HepG2 (cell line): ENCODE measurements around the gene DNAJC5. TPM values are rescaled to one million over a fixed set of nuclear protein-coding genes. Genes with fewer than 3 reads are reported as not detected.

Source experiments
- ATAC-seq: fragments of 200-7000 bp; cut with Tn5 transposase; 3 replicates; pipeline ENCODE4 v1.9.1; 2020; ENCODE audit warnings: mild to moderate bottlenecking, moderate library complexity
- BruUV-seq: library from RNA; stranded (reverse); fragments of 400-500 nt; replicated peaks from 2 replicates; lab custom pipeline; 2021; lab: Mats Ljungman, UMichigan
- CTCF ChIA-PET: fragments of 300-600 bp; formaldehyde crosslinking; extraction: SDS; loops from one replicate; lab custom pipeline; 2021; ENCODE audit warnings: low total read pairs, inconsistent platforms, low intra/inter-chr PET ratio; lab: Yijun Ruan, JAX
- POLR2A ChIA-PET: fragments of 350-600 bp; sonication (Branson Sonifier 250); formaldehyde crosslinking; loops from one replicate; lab custom pipeline; 2020; ENCODE audit warnings: antibody characterized with exemption, inconsistent platforms; lab: Yijun Ruan, JAX
- DNase-seq: peaks from one replicate; pipeline ENCODE4 v3.0.0-alpha.2; 2015; ENCODE audit warnings: low spot score
- FAIRE-seq: peaks from 3 replicates; lab custom pipeline; 2011; peaks lifted over from hg19 to GRCh38; lab: Jason Lieb, UNC
- H2AFZ ChIP-seq: one replicate; pipeline ENCODE4 v1.6.1; 2011; ENCODE audit warnings: low read length, inconsistent platforms
- H3K27ac ChIP-seq: fragments of 300-600 bp; 3 replicates; pipeline ENCODE4 v1.8.0; 2011; ENCODE audit warnings: mixed run types, mild to moderate bottlenecking, mixed read lengths, low read length, inconsistent platforms; ENCODE audit not compliant: insufficient read depth; ENCODE audit errors: extremely low read length
- H3K27me3 ChIP-seq, 2 experiments: fragments of 200-600 bp in 1 of 2; 2 replicates in 1 of 2; 3 replicates in 1 of 2; pipeline versions ENCODE4 v1.6.0 to v1.8.0; 2011; ENCODE audit warnings: low read length in 2 of 2, mild to moderate bottlenecking in 2 of 2, moderate library complexity in 2 of 2, inconsistent platforms in 1 of 2; ENCODE audit not compliant: insufficient read depth in 2 of 2, control insufficient read depth in 1 of 2
- H3K36me3 ChIP-seq, 2 experiments: fragments of 200-600 bp in 1 of 2; replicated peaks in 1 of 2; 2 replicates in 1 of 2; 3 replicates in 1 of 2; pipeline versions ENCODE4 v1.5.1 to v1.8.0; 2011; ENCODE audit warnings: low read length in 2 of 2, inconsistent platforms in 1 of 2; ENCODE audit not compliant: insufficient read depth in 2 of 2, control insufficient read depth in 1 of 2
- H3K4me1 ChIP-seq: 2 replicates; pipeline ENCODE4 v1.5.1; 2012; ENCODE audit warnings: low read length, inconsistent platforms; ENCODE audit not compliant: insufficient read depth
- H3K4me2 ChIP-seq: 2 replicates; pipeline ENCODE4 v1.6.0; 2011; ENCODE audit warnings: low read depth, low read length, inconsistent platforms
- H3K4me3 ChIP-seq, 3 experiments: fragments of 200-600 bp in 1 of 3; sonication (generic), shearing (Covaris generic) in 1 of 3; replicated peaks in 1 of 3; 2 replicates each; pipeline ENCODE4 v1.5.1; 2011 to 2016; ENCODE audit warnings: low read length in 3 of 3, inconsistent platforms in 2 of 3, low read depth in 2 of 3, mild to moderate bottlenecking in 2 of 3, control low read depth in 1 of 3, mixed read lengths in 1 of 3; ENCODE audit not compliant: insufficient read depth in 1 of 3
- H3K79me2 ChIP-seq: one replicate; pipeline ENCODE4 v1.6.1; 2011; ENCODE audit warnings: low read length, inconsistent platforms; ENCODE audit not compliant: insufficient read depth
- H3K9ac ChIP-seq: 2 replicates; pipeline ENCODE4 v1.6.0; 2011; ENCODE audit warnings: mild to moderate bottlenecking, low read depth, low read length, inconsistent platforms; ENCODE audit not compliant: insufficient read depth
- H3K9me3 ChIP-seq: 2 replicates; pipeline ENCODE4 v1.5.1; 2012; ENCODE audit warnings: mild to moderate bottlenecking, low read length
- H4K20me1 ChIP-seq: 2 replicates; pipeline ENCODE4 v1.6.0; 2011; ENCODE audit warnings: inconsistent platforms, mild to moderate bottlenecking, low read length, moderate library complexity; ENCODE audit not compliant: insufficient read depth
- AGO2 ChIP-seq: fragments of 200-400 bp; formaldehyde crosslinking; optimal IDR thresholded peaks from 2 replicates; pipeline ENCODE3; 2017; ENCODE audit warnings: mild to moderate bottlenecking, low read depth, low read length, moderate library complexity
- ASH2L ChIP-seq: fragments of 300-600, 200-600 bp; sonication (generic); IDR thresholded peaks from 2 replicates; pipeline ENCODE4 v1.7.0; 2017; ENCODE audit warnings: low read depth, mild to moderate bottlenecking, moderate library complexity, mixed read lengths, low read length; ENCODE audit not compliant: insufficient read length
- CC2D1A ChIP-seq: sonication (generic); formaldehyde crosslinking; IDR thresholded peaks from 2 replicates; pipeline ENCODE4 v1.8.1; 2023; ENCODE audit warnings: mild to moderate bottlenecking, missing genetic modification reagents
- CCAR2 ChIP-seq: fragments of 200-400 bp; formaldehyde crosslinking; optimal IDR thresholded peaks from 2 replicates; pipeline ENCODE3; 2018; ENCODE audit warnings: low read depth, mild to moderate bottlenecking, low read length, moderate library complexity
- CREM ChIP-seq, 2 experiments: sonication (generic) in 1 of 2; formaldehyde crosslinking in 1 of 2; IDR thresholded peaks; 2 replicates each; pipeline versions ENCODE4 v1.4.0 to v1.6.1; 2016 to 2020; ENCODE audit warnings: antibody characterized with exemption in 1 of 2, mild to moderate bottlenecking in 1 of 2, missing genetic modification reagents in 1 of 2
- HES4 ChIP-seq: sonication (generic); formaldehyde crosslinking; IDR thresholded peaks from 2 replicates; pipeline ENCODE4 v1.9.0; 2021; ENCODE audit warnings: mild to moderate bottlenecking, missing genetic modification reagents, borderline replicate concordance
- NR2C2 ChIP-seq: sonication (generic); formaldehyde crosslinking; IDR thresholded peaks from 2 replicates; pipeline ENCODE4 v1.4.0; 2020; ENCODE audit warnings: missing genetic modification reagents, mild to moderate bottlenecking, moderate library complexity, borderline replicate concordance
- RELA ChIP-seq: sonication (generic); formaldehyde crosslinking; IDR thresholded peaks from 2 replicates; pipeline ENCODE4 v1.4.0; 2020; ENCODE audit warnings: missing genetic modification reagents
- TGIF2 ChIP-seq: IDR thresholded peaks from 2 replicates; pipeline ENCODE4 v1.6.1; 2016; ENCODE audit warnings: control low read depth, missing compliant biosample characterization
- ZNF672 ChIP-seq: sonication (generic); formaldehyde crosslinking; IDR thresholded peaks from 2 replicates; pipeline ENCODE4 v1.8.1; 2022; ENCODE audit warnings: missing genetic modification reagents
- ZNF839 ChIP-seq: sonication (generic); formaldehyde crosslinking; IDR thresholded peaks from 2 replicates; pipeline ENCODE4 v1.4.0; 2020; ENCODE audit warnings: missing genetic modification reagents, mild to moderate bottlenecking, borderline replicate concordance
- WGBS: methylation state at CpG from one replicate; pipeline ENCODE4 v1.1.6; 2017; ENCODE audit warnings: low lambda C conversion rate; 5-methylcytosine and 5-hydroxymethylcytosine counted together
- in situ Hi-C: cut with HindIII; loops from 2 replicates; pipeline ENCODE4 v1.10.0; 2017; ENCODE audit warnings: low pct_unique_long_range_greater_than_20kb; ENCODE audit not compliant: extremely low pct_ligation_motif_present
- intact Hi-C: fragments of 100-400 bp; cut with micrococcal nuclease; formaldehyde crosslinking; loops from one replicate; pipeline ENCODE4 v1.10.0; 2022; ENCODE audit not compliant: unreplicated experiment
- polyA plus RNA-seq, 8 experiments: library from polyadenylated mRNA; depleted of rRNA in 3 of 8; stranded (reverse) in 7 of 8; unstranded in 1 of 8; fragments of >200 nt; fragmentation: Illumina TruSeq in 4 of 8; extraction: Trizol in 4 of 8; gene quantifications; 2 replicates each; pipeline versions ENCODE4 v1.2.1 to v1.2.3, GENCODE V29; 2011 to 2016; ENCODE audit warnings: low read depth in 4 of 8, missing spikeins in 1 of 8, mixed read lengths in 1 of 8; ENCODE audit not compliant: insufficient read depth in 1 of 8
- total RNA-seq, 5 experiments: library from RNA; depleted of rRNA; stranded (reverse); fragments of >200 nt; fragmentation: Illumina TruSeq; extraction: Trizol; gene quantifications; 2 replicates each; pipeline ENCODE4 v1.2.3, GENCODE V29; 2016; ENCODE audit warnings: low read depth in 1 of 5
- TF ChIP-seq, protein P1 (sequence below): sonication (generic); formaldehyde crosslinking; IDR thresholded peaks from 2 replicates; pipeline ENCODE4 v1.4.0; 2020; ENCODE audit warnings: mild to moderate bottlenecking, low read depth, missing genetic modification reagents
- TF ChIP-seq, protein P2 (sequence below): sonication (generic); formaldehyde crosslinking; IDR thresholded peaks from 2 replicates; pipeline ENCODE4 v1.4.0; 2020; ENCODE audit warnings: missing genetic modification reagents, borderline replicate concordance
- TF ChIP-seq, protein P3 (sequence below): IDR thresholded peaks from 2 replicates; pipeline ENCODE4 v1.6.1; 2018; ENCODE audit warnings: missing genetic modification reagents, mild to moderate bottlenecking, missing compliant biosample characterization
- TF ChIP-seq, protein P4 (sequence below): sonication (generic); formaldehyde crosslinking; conservative IDR thresholded peaks from 2 replicates; pipeline ENCODE4 v1.8.1; 2023; ENCODE audit warnings: missing genetic modification reagents
- TF ChIP-seq, protein P5 (sequence below): sonication (generic); formaldehyde crosslinking; IDR thresholded peaks from 2 replicates; pipeline ENCODE4 v1.4.0; 2020; ENCODE audit warnings: missing genetic modification reagents

Gene DNAJC5
- total and polyA plus RNA-seq, 2 of the 13 experiments (the other 11 are each of a cell fraction or from before 2014, with no cell fraction given): 42.8 to 64.5 TPM

DNA sequence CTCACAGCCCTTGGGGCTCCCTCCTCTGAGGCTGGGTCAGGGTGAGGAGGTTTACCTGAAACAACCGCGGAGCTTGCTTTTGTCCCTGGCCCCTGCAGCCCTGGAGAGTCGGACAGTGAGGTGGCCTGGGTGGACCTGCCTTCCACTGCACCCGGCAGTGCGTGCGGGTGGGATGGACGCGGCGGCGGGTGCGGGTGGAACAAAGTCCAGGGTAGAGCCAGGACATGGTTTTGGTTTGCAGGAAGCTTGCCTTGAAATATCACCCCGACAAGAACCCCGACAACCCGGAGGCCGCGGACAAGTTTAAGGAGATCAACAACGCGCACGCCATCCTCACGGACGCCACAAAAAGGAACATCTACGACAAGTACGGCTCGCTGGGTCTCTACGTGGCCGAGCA, 34.1 kb downstream of the DNAJC5 start:
- intact Hi-C loops (no loop called here), in situ Hi-C loops (no loop called here)
- Histone ChIP-seq H3K36me3 (peaks cover 54 to 70% of the 10 kb centered on the region in 2 experiments), H3K79me2 (peaks cover 11% of the 10 kb centered on the region), H3K4me2 (no peak overlapping the region), H3K9ac (no peak overlapping the region), H3K27me3 (no peaks in the 10 kb centered on the region), H3K4me3 (no peak overlapping the region), H3K27ac (no peak overlapping the region), H2AFZ (no peak overlapping the region), H3K9me3 (no peaks in the 10 kb centered on the region), H3K4me1 (no peaks in the 10 kb centered on the region), H4K20me1 (peaks cover 3% of the 10 kb centered on the region; the same call in 1 of the 2 replicates)
- ATAC-seq (no peak), DNase-seq (no peak), FAIRE-seq (no peak)
- no TSS peak for BruUV-seq
- WGBS: 97% methylated on average over 26 of the region's 26 CpGs
- ChIA-PET CTCF (no interaction called here), POLR2A (no interaction called here)
- no peak for TF ChIP-seq ASH2L
- TF ChIP-seq CREM (IDR thresholded peaks at IDR 0.05): no peak
- TF ChIP-seq CREM (CRISPR knock-in tag; IDR thresholded peaks at IDR 0.05): no peak
- TF ChIP-seq AGO2: peak; percentile 77
- TF ChIP-seq RELA (CRISPR knock-in tag): no peak
- TF ChIP-seq, protein P1, sequence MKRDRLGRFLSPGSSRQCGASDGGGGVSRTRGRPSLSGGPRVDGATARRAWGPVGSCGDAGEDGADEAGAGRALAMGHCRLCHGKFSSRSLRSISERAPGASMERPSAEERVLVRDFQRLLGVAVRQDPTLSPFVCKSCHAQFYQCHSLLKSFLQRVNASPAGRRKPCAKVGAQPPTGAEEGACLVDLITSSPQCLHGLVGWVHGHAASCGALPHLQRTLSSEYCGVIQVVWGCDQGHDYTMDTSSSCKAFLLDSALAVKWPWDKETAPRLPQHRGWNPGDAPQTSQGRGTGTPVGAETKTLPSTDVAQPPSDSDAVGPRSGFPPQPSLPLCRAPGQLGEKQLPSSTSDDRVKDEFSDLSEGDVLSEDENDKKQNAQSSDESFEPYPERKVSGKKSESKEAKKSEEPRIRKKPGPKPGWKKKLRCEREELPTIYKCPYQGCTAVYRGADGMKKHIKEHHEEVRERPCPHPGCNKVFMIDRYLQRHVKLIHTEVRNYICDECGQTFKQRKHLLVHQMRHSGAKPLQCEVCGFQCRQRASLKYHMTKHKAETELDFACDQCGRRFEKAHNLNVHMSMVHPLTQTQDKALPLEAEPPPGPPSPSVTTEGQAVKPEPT (CRISPR knock-in tag): no peak
- TF ChIP-seq NR2C2 (CRISPR knock-in tag): no peak
- TF ChIP-seq ZNF839 (CRISPR knock-in tag): no peak
- no peak for TF ChIP-seq HES4
- TF ChIP-seq, protein P2, sequence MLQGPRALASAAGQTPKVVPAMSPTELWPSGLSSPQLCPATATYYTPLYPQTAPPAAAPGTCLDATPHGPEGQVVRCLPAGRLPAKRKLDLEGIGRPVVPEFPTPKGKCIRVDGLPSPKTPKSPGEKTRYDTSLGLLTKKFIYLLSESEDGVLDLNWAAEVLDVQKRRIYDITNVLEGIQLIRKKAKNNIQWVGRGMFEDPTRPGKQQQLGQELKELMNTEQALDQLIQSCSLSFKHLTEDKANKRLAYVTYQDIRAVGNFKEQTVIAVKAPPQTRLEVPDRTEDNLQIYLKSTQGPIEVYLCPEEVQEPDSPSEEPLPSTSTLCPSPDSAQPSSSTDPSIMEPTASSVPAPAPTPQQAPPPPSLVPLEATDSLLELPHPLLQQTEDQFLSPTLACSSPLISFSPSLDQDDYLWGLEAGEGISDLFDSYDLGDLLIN: no peak
- TF ChIP-seq CCAR2: no peak
- TF ChIP-seq TGIF2: no peak
- TF ChIP-seq, protein P3, sequence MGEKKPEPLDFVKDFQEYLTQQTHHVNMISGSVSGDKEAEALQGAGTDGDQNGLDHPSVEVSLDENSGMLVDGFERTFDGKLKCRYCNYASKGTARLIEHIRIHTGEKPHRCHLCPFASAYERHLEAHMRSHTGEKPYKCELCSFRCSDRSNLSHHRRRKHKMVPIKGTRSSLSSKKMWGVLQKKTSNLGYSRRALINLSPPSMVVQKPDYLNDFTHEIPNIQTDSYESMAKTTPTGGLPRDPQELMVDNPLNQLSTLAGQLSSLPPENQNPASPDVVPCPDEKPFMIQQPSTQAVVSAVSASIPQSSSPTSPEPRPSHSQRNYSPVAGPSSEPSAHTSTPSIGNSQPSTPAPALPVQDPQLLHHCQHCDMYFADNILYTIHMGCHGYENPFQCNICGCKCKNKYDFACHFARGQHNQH (CRISPR knock-in tag): no peak
- TF ChIP-seq ZNF672 (CRISPR knock-in tag): no peak
- TF ChIP-seq, protein P4, sequence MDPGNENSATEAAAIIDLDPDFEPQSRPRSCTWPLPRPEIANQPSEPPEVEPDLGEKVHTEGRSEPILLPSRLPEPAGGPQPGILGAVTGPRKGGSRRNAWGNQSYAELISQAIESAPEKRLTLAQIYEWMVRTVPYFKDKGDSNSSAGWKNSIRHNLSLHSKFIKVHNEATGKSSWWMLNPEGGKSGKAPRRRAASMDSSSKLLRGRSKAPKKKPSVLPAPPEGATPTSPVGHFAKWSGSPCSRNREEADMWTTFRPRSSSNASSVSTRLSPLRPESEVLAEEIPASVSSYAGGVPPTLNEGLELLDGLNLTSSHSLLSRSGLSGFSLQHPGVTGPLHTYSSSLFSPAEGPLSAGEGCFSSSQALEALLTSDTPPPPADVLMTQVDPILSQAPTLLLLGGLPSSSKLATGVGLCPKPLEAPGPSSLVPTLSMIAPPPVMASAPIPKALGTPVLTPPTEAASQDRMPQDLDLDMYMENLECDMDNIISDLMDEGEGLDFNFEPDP (CRISPR knock-in tag): 0 out of 2 replicates have a peak, but pooled peaks have one; percentile 31
- TF ChIP-seq, protein P5, sequence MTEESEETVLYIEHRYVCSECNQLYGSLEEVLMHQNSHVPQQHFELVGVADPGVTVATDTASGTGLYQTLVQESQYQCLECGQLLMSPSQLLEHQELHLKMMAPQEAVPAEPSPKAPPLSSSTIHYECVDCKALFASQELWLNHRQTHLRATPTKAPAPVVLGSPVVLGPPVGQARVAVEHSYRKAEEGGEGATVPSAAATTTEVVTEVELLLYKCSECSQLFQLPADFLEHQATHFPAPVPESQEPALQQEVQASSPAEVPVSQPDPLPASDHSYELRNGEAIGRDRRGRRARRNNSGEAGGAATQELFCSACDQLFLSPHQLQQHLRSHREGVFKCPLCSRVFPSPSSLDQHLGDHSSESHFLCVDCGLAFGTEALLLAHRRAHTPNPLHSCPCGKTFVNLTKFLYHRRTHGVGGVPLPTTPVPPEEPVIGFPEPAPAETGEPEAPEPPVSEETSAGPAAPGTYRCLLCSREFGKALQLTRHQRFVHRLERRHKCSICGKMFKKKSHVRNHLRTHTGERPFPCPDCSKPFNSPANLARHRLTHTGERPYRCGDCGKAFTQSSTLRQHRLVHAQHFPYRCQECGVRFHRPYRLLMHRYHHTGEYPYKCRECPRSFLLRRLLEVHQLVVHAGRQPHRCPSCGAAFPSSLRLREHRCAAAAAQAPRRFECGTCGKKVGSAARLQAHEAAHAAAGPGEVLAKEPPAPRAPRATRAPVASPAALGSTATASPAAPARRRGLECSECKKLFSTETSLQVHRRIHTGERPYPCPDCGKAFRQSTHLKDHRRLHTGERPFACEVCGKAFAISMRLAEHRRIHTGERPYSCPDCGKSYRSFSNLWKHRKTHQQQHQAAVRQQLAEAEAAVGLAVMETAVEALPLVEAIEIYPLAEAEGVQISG (CRISPR knock-in tag): no peak
- no peak for TF ChIP-seq CC2D1A
